ENCODE measurements around the gene GATA3. TPM values are rescaled to one million over a fixed set of nuclear protein-coding genes. Genes with fewer than 3 reads are reported as not detected.

GATA3 gene
- polyA plus RNA-seq, 1 experiment: 0.06 TPM

DNA sequence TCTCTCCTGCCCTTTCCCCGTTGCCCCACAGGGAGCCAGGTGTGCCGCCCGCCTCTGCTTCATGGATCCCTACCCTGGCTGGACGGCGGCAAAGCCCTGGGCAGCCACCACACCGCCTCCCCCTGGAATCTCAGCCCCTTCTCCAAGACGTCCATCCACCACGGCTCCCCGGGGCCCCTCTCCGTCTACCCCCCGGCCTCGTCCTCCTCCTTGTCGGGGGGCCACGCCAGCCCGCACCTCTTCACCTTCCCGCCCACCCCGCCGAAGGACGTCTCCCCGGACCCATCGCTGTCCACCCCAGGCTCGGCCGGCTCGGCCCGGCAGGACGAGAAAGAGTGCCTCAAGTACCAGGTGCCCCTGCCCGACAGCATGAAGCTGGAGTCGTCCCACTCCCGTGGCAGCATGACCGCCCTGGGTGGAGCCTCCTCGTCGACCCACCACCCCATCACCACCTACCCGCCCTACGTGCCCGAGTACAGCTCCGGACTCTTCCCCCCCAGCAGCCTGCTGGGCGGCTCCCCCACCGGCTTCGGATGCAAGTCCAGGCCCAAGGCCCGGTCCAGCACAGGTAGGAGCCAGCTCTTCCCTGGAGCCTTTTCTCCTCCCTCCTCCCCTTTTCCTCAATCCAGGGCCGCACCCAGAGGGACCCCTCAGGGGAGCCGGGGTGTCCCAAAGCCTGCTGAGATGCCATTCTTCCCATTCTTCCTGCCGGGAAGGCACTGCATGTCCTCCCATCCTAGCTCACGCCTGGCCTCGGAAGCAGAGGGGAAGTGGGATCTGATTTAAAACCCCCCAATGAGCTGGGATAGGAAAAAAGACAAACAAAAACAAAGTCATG lies 4.0 kb downstream of the GATA3 start:
- TF ChIP-seq, protein P1, sequence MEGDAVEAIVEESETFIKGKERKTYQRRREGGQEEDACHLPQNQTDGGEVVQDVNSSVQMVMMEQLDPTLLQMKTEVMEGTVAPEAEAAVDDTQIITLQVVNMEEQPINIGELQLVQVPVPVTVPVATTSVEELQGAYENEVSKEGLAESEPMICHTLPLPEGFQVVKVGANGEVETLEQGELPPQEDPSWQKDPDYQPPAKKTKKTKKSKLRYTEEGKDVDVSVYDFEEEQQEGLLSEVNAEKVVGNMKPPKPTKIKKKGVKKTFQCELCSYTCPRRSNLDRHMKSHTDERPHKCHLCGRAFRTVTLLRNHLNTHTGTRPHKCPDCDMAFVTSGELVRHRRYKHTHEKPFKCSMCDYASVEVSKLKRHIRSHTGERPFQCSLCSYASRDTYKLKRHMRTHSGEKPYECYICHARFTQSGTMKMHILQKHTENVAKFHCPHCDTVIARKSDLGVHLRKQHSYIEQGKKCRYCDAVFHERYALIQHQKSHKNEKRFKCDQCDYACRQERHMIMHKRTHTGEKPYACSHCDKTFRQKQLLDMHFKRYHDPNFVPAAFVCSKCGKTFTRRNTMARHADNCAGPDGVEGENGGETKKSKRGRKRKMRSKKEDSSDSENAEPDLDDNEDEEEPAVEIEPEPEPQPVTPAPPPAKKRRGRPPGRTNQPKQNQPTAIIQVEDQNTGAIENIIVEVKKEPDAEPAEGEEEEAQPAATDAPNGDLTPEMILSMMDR (IDR thresholded peaks at IDR 0.05; ENCODE audit: insufficient read depth, low read depth, low read length): no peak
- CTCF ChIA-PET: no interaction called here
- POLR2A ChIA-PET: no interaction called here
- no peak for DNase-seq (ENCODE audit: low read depth)
- no peak overlapping the region for H3K4me3 ChIP-seq (ENCODE audit: low read depth, low read length)
- no peaks in the 10 kb centered on the region for H3K36me3 ChIP-seq (ENCODE audit: control insufficient read depth, insufficient read depth, low read length)
- peaks cover 5% of the 10 kb centered on the region for H3K27me3 ChIP-seq (ENCODE audit: control insufficient read depth, insufficient read depth, low read length)

DNA sequence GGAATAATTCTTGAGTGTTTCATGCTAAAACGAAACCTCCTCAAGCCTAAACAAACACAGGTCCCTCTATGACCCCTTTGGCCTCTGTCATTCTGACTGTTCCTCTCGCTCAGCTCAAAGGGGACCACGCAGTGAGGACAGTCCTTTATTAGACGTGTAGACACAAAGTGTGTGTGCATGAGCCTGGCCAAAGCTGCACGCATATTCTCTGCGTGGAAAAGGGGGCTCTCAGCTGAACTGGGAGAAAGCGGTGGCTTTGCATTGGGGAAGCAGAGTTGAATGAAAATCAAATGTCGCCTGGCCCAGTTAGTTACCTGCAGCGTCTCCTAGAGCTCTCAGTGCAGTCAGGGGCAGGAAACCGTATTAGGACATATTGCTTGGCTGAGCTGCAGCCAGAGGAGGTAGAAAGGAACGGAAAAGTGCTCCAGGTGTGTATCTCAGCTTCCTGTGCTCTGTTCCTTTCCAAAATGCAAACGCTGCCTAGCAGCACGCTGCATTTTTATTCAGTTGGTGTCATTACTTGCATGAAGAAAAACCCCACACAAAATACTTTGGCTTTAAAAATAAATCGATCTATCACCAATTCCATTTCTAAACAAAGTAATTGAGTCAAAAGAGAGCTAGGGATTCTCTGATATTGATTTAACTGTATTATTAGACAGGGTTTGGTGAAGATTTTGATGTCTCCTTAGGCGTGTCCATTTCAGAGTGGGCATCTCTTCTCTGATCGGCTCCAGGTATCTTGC lies 4.9 kb downstream of the GATA3 start:
- H3K36me3 ChIP-seq (ENCODE audit: control insufficient read depth, insufficient read depth, low read length): no peaks in the 10 kb centered on the region
- peaks cover 5% of the 10 kb centered on the region for H3K27me3 ChIP-seq (ENCODE audit: control insufficient read depth, insufficient read depth, low read length)
- CTCF ChIA-PET: interaction anchor here (1.2 kb wide), 1 partner anchor 17 kb away, joined by 3 read pairs; no protein-coding TSS in a partner anchor
- no peak for DNase-seq (ENCODE audit: low read depth)
- POLR2A ChIA-PET: no interaction called here
- TF ChIP-seq, protein P1 (IDR thresholded peaks at IDR 0.05; ENCODE audit: insufficient read depth, low read depth, low read length): no peak
- H3K4me3 ChIP-seq (ENCODE audit: low read depth, low read length): no peak overlapping the region

DNA sequence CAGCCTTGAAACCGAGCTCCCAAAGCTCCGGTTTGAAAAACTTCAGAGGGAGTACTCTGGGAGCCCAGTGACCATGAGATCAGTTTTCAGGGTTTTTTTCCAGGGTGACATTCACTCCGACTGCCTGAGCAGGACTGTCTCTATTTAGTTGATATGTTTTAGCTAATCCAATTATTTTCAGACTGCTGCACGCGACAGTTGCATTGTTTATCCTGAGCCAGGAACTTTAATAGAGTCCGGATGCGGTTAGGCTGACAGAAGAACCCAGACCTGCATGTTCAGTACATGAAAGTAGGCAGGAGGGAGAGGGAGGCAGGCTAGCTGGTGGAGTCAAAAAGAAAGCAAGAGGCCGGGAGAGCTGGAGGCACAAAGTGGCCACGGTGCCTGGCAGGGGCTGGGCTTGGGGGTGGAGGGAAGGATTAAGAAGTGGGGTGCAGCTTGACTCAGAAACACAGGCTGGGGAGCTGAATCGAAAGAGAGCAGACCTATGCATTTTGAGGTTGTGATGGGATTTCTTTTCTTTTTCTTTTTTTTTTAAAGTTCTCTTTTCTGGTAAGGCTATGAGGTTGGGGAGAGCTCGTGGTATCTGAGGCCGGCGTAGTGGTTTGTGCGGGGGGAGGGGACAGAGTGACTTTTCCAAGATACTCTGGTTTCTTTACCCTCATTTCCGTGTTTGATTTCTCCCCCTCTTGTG lies 5.7 kb downstream of the GATA3 start:
- TF ChIP-seq, protein P1 (IDR thresholded peaks at IDR 0.05; ENCODE audit: insufficient read depth, low read depth, low read length): no peak
- peaks cover 2% of the 10 kb centered on the region for H3K27me3 ChIP-seq (ENCODE audit: control insufficient read depth, insufficient read depth, low read length)
- peak; percentile 22 for DNase-seq (ENCODE audit: low read depth)
- H3K4me3 ChIP-seq (ENCODE audit: low read depth, low read length): no peak overlapping the region
- ChIA-PET POLR2A (no interaction called here), CTCF (interaction anchor here (1.2 kb wide), 1 partner anchor 16 kb away, joined by 3 read pairs; no protein-coding TSS in a partner anchor)
- H3K36me3 ChIP-seq (ENCODE audit: control insufficient read depth, insufficient read depth, low read length): no peaks in the 10 kb centered on the region

DNA sequence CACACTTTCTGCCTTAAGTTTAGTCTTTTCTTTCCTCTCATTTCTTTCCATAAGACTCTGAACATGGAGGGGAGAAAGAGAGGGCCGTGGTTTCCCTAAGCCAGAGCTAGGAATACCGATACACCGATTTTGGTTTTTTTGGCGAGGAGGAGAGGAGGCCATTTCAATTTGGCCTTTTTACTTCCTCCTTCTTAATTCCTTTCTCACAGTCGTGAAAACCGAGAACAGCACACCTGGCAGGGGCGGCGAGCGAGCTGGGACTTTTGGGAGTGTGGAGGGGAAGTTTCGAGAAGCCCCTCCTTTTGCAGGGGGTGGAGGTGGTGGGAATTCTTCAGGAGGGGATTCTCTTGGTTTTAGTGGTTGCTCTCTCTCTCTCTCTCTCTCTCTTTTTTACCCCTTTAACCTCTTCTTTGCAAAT lies 6.2 kb downstream of the GATA3 start:
- CTCF ChIA-PET: interaction anchor here (1.2 kb wide), 1 partner anchor 9 kb away, joined by 5 read pairs; no protein-coding TSS in a partner anchor
- Histone ChIP-seq H3K36me3 (ENCODE audit: control insufficient read depth, insufficient read depth, low read length) (no peaks in the 10 kb centered on the region), H3K27me3 (ENCODE audit: control insufficient read depth, insufficient read depth, low read length) (no peaks in the 10 kb centered on the region; the same call in 1 of the 2 replicates), H3K4me3 (ENCODE audit: low read depth, low read length) (no peak overlapping the region)
- no peak for DNase-seq (ENCODE audit: low read depth)
- POLR2A ChIA-PET: no interaction called here
- TF ChIP-seq, protein P1 (IDR thresholded peaks at IDR 0.05; ENCODE audit: insufficient read depth, low read depth, low read length): no peak

All from BJ (cell line).